ENCODE measurements around the gene ZNF772. TPM values are rescaled to one million over a fixed set of nuclear protein-coding genes. Genes with fewer than 3 reads are reported as not detected.

The ZNF772 gene
- total and polyA plus RNA-seq, 2 experiments from 2014 or later: 2.5 to 28.0 TPM

- TF ChIP-seq REST (IDR thresholded peaks at IDR 0.05; ENCODE audit: unreplicated experiment) (no peak), POLR2AphosphoS5 (IDR thresholded peaks at IDR 0.05; ENCODE audit: low read depth) (no peak), JUNB (IDR thresholded peaks at IDR 0.05; ENCODE audit: unreplicated experiment) (no peak), NANOG (IDR thresholded peaks at IDR 0.05; ENCODE audit: borderline replicate concordance) (no peak), EZH2phosphoT487 (IDR thresholded peaks at IDR 0.05; ENCODE audit: unreplicated experiment) (no peak), STAT1 (IDR thresholded peaks at IDR 0.05; ENCODE audit: unreplicated experiment) (no peak), ETS1 (IDR thresholded peaks at IDR 0.05) (no peak), ZNF331 (CRISPR knock-in tag; IDR thresholded peaks at IDR 0.05; ENCODE audit: low read depth) (no peak), EZH2 (IDR thresholded peaks at IDR 0.05; ENCODE audit: low read depth, unreplicated experiment) (no peak), CTCF (conservative IDR thresholded peaks at IDR 0.05; ENCODE audit: low read depth in 2 of 2) (no peak)
Measured at GRCh38 chr19:57419439-57419838, 57.9 kb downstream of the ZNF772 start (continued).

Small RNA genes within 50 kb of the gene (small RNA-seq; reads per million reads assigned to genes)
- gene VN1R107P (ENCODE audit: low replicate concordance): not detected

Other genes with a start within 250 kb of the ZNF772 start
- 2.4 and 6.7 TPM in 2 replicates for gene AURKC, start 246.5 kb downstream of the ZNF772 start, total RNA-seq (2014; rRNA removed; shearing (Covaris generic))
- gene AURKC, start 246.5 kb downstream of the ZNF772 start, polyA plus RNA-seq (2016; fragmentation: Nextera tagmentation; extraction: Ambion mirVana): 3.2 and 4.9 TPM in 2 replicates
- 18.5 and 19.0 TPM in 2 replicates for gene ZNF805, start 236.9 kb downstream of the ZNF772 start, total RNA-seq (2014; rRNA removed; shearing (Covaris generic))
- 1.3 and 1.7 TPM in 2 replicates for gene ZNF805, start 236.9 kb downstream of the ZNF772 start, polyA plus RNA-seq (2016; fragmentation: Nextera tagmentation; extraction: Ambion mirVana)
- gene ZNF460, start 197.1 kb downstream of the ZNF772 start, total RNA-seq (2014; rRNA removed; shearing (Covaris generic)): 79.6 and 81.7 TPM in 2 replicates
- gene ZNF460, start 197.1 kb downstream of the ZNF772 start, polyA plus RNA-seq (2016; fragmentation: Nextera tagmentation; extraction: Ambion mirVana): 3.0 and 3.4 TPM in 2 replicates
- 10.3 and 12.6 TPM in 2 replicates for gene ZNF543, start 157.1 kb downstream of the ZNF772 start, total RNA-seq (2014; rRNA removed; shearing (Covaris generic))
- gene ZNF543, start 157.1 kb downstream of the ZNF772 start, polyA plus RNA-seq (2016; fragmentation: Nextera tagmentation; extraction: Ambion mirVana): 2.4 and 3.1 TPM in 2 replicates
- gene ZNF304, start 126.3 kb downstream of the ZNF772 start, total RNA-seq (2014; rRNA removed; shearing (Covaris generic)): 10.1 and 12.4 TPM in 2 replicates
- 2.7 and 3.5 TPM in 2 replicates for gene ZNF304, start 126.3 kb downstream of the ZNF772 start, polyA plus RNA-seq (2016; fragmentation: Nextera tagmentation; extraction: Ambion mirVana)
- 17.1 and 24.1 TPM in 2 replicates for gene TRAPPC2B, start 114.0 kb downstream of the ZNF772 start, total RNA-seq (2014; rRNA removed; shearing (Covaris generic))
- gene TRAPPC2B, start 114.0 kb downstream of the ZNF772 start, polyA plus RNA-seq (2016; fragmentation: Nextera tagmentation; extraction: Ambion mirVana): 55.2 and 60.5 TPM in 2 replicates
- gene ZNF547, start 114.0 kb downstream of the ZNF772 start, total RNA-seq (2014; rRNA removed; shearing (Covaris generic)): 4.9 and 5.1 TPM in 2 replicates
- 0.71 and 1.1 TPM in 2 replicates for gene ZNF547, start 114.0 kb downstream of the ZNF772 start, polyA plus RNA-seq (2016; fragmentation: Nextera tagmentation; extraction: Ambion mirVana)
- 7.4 and 9.8 TPM in 2 replicates for gene ZNF548, start 87.7 kb downstream of the ZNF772 start, total RNA-seq (2014; rRNA removed; shearing (Covaris generic))
- 1.9 and 2.4 TPM in 2 replicates for gene ZNF548, start 87.7 kb downstream of the ZNF772 start, polyA plus RNA-seq (2016; fragmentation: Nextera tagmentation; extraction: Ambion mirVana)
- 10.7 and 15.0 TPM in 2 replicates for gene ZNF17, start 66.4 kb downstream of the ZNF772 start, total RNA-seq (2014; rRNA removed; shearing (Covaris generic))
- 1.1 and 2.6 TPM in 2 replicates for gene ZNF17, start 66.4 kb downstream of the ZNF772 start, polyA plus RNA-seq (2016; fragmentation: Nextera tagmentation; extraction: Ambion mirVana)
- gene ZNF749, start 42.2 kb downstream of the ZNF772 start, total RNA-seq (2014; rRNA removed; shearing (Covaris generic)): 19.5 and 26.4 TPM in 2 replicates
- 30.1 and 30.9 TPM in 2 replicates for gene ZNF749, start 42.2 kb downstream of the ZNF772 start, polyA plus RNA-seq (2016; fragmentation: Nextera tagmentation; extraction: Ambion mirVana)
- gene VN1R1, start 20.4 kb downstream of the ZNF772 start, total RNA-seq (2014; rRNA removed; shearing (Covaris generic)): 1.5 and 2.7 TPM in 2 replicates
- gene VN1R1, start 20.4 kb downstream of the ZNF772 start, polyA plus RNA-seq (2016; fragmentation: Nextera tagmentation; extraction: Ambion mirVana): 0.54 and 1.2 TPM in 2 replicates
- 11.0 and 22.4 TPM in 2 replicates for gene ZNF419, start 10.2 kb upstream of the ZNF772 start, total RNA-seq (2014; rRNA removed; shearing (Covaris generic))
- gene ZNF419, start 10.2 kb upstream of the ZNF772 start, polyA plus RNA-seq (2016; fragmentation: Nextera tagmentation; extraction: Ambion mirVana): 4.7 and 5.4 TPM in 2 replicates
- gene ZNF773, start 22.4 kb upstream of the ZNF772 start, total RNA-seq (2014; rRNA removed; shearing (Covaris generic)): 3.8 and 12.9 TPM in 2 replicates
- 4.1 and 4.2 TPM in 2 replicates for gene ZNF773, start 22.4 kb upstream of the ZNF772 start, polyA plus RNA-seq (2016; fragmentation: Nextera tagmentation; extraction: Ambion mirVana)
- gene ZNF549, start 49.8 kb upstream of the ZNF772 start, total RNA-seq (2014; rRNA removed; shearing (Covaris generic)): 10.2 and 11.6 TPM in 2 replicates
- gene ZNF549, start 49.8 kb upstream of the ZNF772 start, polyA plus RNA-seq (2016; fragmentation: Nextera tagmentation; extraction: Ambion mirVana): 3.5 and 4.3 TPM in 2 replicates
- 13.1 and 14.7 TPM in 2 replicates for gene ZNF550, start 82.3 kb upstream of the ZNF772 start, total RNA-seq (2014; rRNA removed; shearing (Covaris generic))
- gene ZNF550, start 82.3 kb upstream of the ZNF772 start, polyA plus RNA-seq (2016; fragmentation: Nextera tagmentation; extraction: Ambion mirVana): 4.6 and 5.7 TPM in 2 replicates
- 8.6 and 11.9 TPM in 2 replicates for gene ZNF416, start 101.3 kb upstream of the ZNF772 start, total RNA-seq (2014; rRNA removed; shearing (Covaris generic))
- 3.3 and 4.3 TPM in 2 replicates for gene ZNF416, start 101.3 kb upstream of the ZNF772 start, polyA plus RNA-seq (2016; fragmentation: Nextera tagmentation; extraction: Ambion mirVana)
- 33.9 and 40.5 TPM in 2 replicates for gene ZIK1, start 106.6 kb upstream of the ZNF772 start, total RNA-seq (2014; rRNA removed; shearing (Covaris generic))
- gene ZIK1, start 106.6 kb upstream of the ZNF772 start, polyA plus RNA-seq (2016; fragmentation: Nextera tagmentation; extraction: Ambion mirVana): 7.7 and 10.3 TPM in 2 replicates
- gene ZNF530, start 122.3 kb upstream of the ZNF772 start, total RNA-seq (2014; rRNA removed; shearing (Covaris generic)): 8.4 and 11.2 TPM in 2 replicates
- 3.3 and 4.4 TPM in 2 replicates for gene ZNF530, start 122.3 kb upstream of the ZNF772 start, polyA plus RNA-seq (2016; fragmentation: Nextera tagmentation; extraction: Ambion mirVana)
- gene ZNF134, start 136.7 kb upstream of the ZNF772 start, total RNA-seq (2014; rRNA removed; shearing (Covaris generic)): 55.7 and 79.6 TPM in 2 replicates
- 13.1 and 14.6 TPM in 2 replicates for gene ZNF134, start 136.7 kb upstream of the ZNF772 start, polyA plus RNA-seq (2016; fragmentation: Nextera tagmentation; extraction: Ambion mirVana)
- 13.8 and 14.2 TPM in 2 replicates for gene ZNF211, start 155.6 kb upstream of the ZNF772 start, total RNA-seq (2014; rRNA removed; shearing (Covaris generic))
- gene ZNF211, start 155.6 kb upstream of the ZNF772 start, polyA plus RNA-seq (2016; fragmentation: Nextera tagmentation; extraction: Ambion mirVana): 5.3 and 9.7 TPM in 2 replicates
- gene ZSCAN4, start 191.4 kb upstream of the ZNF772 start, total RNA-seq (2014; rRNA removed; shearing (Covaris generic)): not detected in 2 replicates
- gene ZSCAN4, start 191.4 kb upstream of the ZNF772 start, polyA plus RNA-seq (2016; fragmentation: Nextera tagmentation; extraction: Ambion mirVana): not detected in 2 replicates
- 45.7 and 51.4 TPM in 2 replicates for gene ZNF551, start 204.4 kb upstream of the ZNF772 start, total RNA-seq (2014; rRNA removed; shearing (Covaris generic))
- gene ZNF551, start 204.4 kb upstream of the ZNF772 start, polyA plus RNA-seq (2016; fragmentation: Nextera tagmentation; extraction: Ambion mirVana): 7.8 and 8.2 TPM in 2 replicates
- gene ZNF154, start 231.6 kb upstream of the ZNF772 start, total RNA-seq (2014; rRNA removed; shearing (Covaris generic)): 7.3 and 10.1 TPM in 2 replicates
- 4.4 and 5.1 TPM in 2 replicates for gene ZNF154, start 231.6 kb upstream of the ZNF772 start, polyA plus RNA-seq (2016; fragmentation: Nextera tagmentation; extraction: Ambion mirVana)